UCSD-AML1 (cell line): Measurements from ENCODE around the gene SH3BGRL.

Experiments
- DNase-seq: peaks from one replicate; lab custom pipeline; 2025; ENCODE audit not compliant: unreplicated experiment; lab: John Stamatoyannopoulos, UW

The SH3BGRL gene

GRCh38 chrX:81201671-81202455 lies at the start of gene SH3BGRL, which contains the start of gene HMGN5:
Gene SH3BGRL, plus strand, starts transcription at chrX:81202102. Its CDS starts 99 bp downstream, at chrX:81202201.
Gene HMGN5, minus strand, starts transcription at chrX:81201913. Its CDS starts 80,364 bp downstream, at chrX:81121549.
- peak; percentile 76 for DNase-seq

DNA sequence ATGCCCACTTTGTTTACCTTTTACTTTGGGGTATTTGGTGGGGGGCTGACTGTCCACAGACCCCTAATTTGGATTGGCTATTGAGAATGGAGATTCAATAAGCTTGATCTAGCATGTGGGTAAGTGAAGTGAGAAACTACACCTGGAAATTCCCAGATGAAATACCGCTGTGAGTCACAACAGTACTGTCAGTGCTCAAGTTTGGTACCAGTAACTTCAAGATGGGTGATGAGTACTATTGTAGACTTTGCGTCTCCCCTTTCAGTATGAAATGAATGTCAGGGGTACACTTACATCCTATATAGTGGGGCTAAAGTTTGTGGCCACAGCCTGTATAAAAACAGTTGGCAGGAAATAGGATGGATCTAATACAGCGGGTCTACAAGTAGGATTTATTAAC lies 33.5 kb upstream of the SH3BGRL start:
- no peak for DNase-seq

DNA sequence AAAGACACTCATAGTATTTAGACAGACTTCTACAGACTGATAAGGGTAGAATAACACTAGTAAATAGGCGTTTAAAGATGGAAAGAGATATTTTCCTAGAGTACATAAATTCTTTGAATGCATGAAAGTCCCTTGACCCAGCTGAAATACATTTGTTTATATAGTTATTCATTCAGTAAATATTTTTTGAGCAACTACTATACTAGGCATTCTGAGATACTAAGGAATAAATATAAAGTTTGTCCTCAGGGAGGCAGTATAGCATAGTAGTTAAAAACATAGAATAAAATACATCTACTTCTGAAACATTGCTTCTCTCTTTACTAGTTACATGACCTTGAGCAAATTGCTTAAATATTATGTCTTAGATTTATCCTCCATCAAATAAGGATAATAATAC lies 27.6 kb upstream of the SH3BGRL start:
- no peak for DNase-seq

GRCh38 chrX:81195259-81195658 lies 6.6 kb upstream of the SH3BGRL start:
- DNase-seq: no peak

DNA sequence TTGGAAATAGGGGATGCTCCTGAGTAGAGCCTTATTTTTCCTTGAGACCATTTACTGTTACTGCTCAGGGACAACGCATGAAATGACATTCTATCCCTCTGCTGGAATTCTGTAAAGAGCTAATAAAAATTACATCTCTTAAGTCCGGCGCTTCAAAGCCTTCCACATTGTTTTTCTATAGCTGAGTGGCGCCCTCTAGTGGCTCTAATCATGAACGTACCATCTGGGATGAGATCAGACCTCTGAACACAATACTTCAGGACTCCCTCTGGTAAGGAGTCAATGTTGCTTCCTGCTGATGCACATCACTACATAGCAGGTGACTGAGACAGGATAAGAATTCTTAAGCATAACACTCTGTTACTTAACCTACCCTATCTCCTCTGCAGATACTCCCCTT lies 6.2 kb upstream of the SH3BGRL start:
- peak; percentile 29 for DNase-seq

DNA sequence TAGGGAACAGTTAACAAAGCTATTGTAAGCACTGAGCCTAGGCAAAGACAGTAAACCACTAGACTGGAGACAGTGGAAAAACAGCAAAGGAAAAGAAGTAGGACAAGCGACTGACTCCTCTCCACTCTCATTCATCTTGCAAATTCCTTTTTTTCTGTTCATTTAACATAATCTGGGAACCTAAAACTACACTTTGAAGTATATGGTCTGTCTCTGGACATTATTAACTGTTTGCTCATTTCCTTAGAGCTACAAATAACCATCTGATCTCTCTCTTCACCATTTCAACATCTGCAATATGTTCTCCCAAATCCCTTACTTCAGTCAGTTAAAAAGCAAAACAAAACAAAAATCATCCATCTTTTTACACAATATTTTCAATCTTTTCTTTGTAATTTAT lies 831 bp upstream of the SH3BGRL start:
- no peak for DNase-seq

DNA sequence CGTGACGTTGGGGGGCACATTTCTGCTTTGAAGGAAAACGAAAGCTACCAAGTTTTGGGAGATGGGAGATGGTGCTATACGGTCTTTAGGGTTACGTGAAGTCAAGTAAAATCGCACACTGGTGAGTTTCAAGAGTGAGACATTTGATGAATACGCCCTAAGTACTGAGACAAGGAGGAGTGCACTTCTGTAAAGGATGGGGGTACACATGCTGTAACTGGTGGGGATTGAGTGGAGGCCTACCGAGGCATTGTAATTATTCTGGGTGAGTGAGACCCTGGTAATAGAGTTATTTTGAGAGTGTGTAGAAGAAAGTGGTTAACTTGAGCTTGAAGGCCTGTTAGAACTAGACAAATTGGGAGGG lies 536 bp downstream of the SH3BGRL start:
- DNase-seq: no peak

DNA sequence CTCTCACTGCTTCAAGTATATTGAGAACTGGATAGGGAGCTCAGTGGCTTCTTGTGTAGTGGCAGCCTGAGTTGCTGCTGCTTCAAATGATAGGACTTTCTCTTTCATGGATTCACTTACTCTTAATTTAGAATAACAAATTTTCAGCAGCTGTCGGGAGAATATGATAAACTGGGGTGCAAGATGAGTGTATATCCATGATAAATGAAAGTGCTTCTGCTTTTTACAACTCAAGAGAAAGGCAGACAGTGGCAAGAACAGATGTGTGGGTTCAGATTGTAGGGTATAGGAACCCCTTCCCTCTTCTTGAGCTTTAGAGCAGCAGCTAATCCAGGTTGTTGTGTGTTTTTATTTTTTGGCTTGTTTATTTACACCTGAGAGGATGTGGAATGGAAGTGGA lies 1.0 kb downstream of the SH3BGRL start:
- no peak for DNase-seq

DNA sequence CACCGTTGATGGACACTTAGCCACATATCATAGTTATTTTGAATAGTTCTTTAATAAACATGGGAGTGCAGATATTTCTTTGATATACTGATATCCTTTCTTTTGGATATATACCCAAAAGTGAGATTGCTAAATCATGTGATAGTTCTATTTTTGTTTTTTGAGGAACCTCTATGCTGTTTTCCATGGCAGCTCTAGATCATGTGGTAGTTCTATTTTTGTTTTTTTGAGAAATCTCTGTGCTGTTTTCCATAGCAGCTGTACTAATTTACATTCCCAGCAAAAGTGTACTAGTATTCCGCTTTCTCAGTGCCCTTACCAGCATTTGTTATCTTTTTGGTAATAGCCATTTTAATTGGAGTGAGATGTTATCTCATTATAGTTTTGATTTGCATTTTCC lies 3.6 kb downstream of the SH3BGRL start:
- DNase-seq: no peak

GRCh38 chrX:81206476-81206875 lies 4.6 kb downstream of the SH3BGRL start:
- DNase-seq: no peak

- DNase-seq: no peak
These were observed 7.0 kb downstream of the SH3BGRL start for GRCh38 chrX:81208916-81209315.

DNA sequence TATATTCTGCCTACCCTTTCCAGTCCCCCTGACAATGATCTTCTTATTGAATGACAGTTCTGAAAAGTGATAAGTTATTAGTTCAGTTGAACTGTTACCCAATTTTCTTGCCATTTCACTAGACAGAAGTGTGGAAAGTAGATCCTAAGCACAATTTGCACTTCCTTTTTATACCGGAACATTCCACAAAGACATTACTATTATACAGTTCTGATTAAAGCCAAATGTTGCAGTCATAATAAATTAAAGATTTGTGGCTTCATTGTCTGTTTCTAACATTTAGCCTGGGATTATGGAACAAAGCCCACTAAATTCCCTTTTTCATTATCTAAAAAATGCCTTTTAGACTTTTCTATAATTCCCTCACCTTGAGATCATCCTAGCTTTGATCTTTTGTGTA lies 13.8 kb downstream of the SH3BGRL start:
- DNase-seq: no peak

DNA sequence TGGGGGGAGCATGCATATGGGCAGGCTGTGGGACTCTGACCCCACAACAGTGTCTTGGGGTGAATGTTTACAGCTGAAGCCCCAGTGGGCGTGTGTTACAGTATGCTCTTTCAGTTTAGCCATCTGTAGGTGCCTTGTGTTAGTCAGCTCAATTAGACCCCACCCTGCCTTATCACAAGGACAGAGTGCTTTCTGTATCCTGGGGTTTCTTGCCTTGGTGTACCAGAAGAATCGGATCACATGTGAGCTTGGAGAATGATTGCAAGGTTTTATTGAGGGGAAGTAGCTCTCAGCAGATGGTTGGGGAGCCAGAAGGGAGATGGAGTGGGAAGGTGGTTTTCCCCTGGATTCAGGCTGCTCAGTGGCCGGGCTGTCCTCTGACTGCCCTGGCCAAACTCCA lies 27.3 kb downstream of the SH3BGRL start:
- no peak for DNase-seq

GRCh38 chrX:81229901-81230300 lies 28.0 kb downstream of the SH3BGRL start:
- no peak for DNase-seq

DNA sequence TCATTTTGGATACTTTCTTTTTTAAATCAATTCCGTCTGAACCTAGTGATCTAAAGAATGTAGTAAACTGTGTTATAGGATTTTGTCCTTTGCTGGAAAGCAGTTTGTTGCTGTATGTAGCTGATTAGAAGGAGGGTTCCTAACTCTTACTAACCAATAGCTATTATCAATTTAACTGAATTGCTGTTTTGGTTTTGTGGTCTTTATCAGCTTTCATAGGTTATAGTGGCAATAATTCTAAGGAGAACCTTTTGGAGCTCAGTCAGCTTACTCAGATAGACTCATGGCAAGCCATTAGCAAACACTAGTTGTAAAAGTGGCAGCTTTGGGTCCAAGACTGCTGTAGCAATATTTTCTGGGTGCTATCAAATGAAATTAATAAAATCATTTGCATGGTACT lies 29.6 kb downstream of the SH3BGRL start:
- no peak for DNase-seq

GRCh38 chrX:81232218-81232617 lies 30.3 kb downstream of the SH3BGRL start:
- no peak for DNase-seq

GRCh38 chrX:81237516-81237915 lies 35.6 kb downstream of the SH3BGRL start:
- DNase-seq: no peak

DNA sequence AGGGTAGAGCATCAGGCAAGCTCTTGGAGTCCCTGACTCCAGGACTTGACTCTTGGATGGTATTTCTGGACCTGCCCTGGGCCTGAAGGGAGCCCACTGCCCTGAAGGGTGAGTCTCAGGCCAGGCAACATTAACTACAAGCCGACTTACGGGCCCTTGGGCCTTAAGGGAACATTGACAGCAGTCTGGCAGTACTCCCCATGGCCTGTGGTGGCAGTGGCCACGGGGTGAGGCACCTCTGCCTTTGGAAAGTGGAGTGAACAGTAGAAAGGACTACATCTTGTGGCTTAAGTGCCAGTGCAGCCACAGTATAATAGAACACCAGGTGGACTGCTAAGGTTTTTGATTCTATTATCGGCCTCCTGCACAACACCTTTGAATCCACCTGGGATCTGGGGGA lies 36.3 kb downstream of the SH3BGRL start:
- no peak for DNase-seq

GRCh38 chrX:81240701-81241331 lies 38.9 kb downstream of the SH3BGRL start:
- no peak for DNase-seq

- no peak for DNase-seq
These were observed 39.9 kb downstream of the SH3BGRL start for GRCh38 chrX:81241753-81242152.

- no peak for DNase-seq
These were observed 54.0 kb downstream of the SH3BGRL start for GRCh38 chrX:81255876-81256275.

DNA sequence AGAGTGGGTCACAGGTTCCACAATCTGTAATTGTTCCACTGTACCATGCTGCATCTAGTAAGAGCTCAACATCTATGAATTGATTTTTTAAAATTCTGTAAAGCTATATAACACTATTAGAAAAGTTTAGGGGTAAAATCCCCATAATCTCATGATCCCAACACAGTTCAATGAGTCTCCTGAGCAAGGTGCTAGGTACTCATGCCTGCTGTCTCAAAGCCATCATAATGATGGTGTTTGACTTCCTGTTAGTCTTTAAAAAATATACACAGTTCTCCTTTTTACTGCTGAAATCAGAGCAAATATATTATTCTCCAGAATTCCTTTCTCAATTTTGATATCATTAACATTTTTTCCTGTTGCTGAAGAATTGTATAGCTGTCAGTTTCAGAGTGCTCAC lies 55.9 kb downstream of the SH3BGRL start:
- no peak for DNase-seq
